SHP77 (cell line): Measurements from ENCODE around the gene KIFBP.

ENCODE experiments used
- DNase-seq, 2 experiments: peaks; one replicate each; lab custom pipeline; 2025; lab: John Stamatoyannopoulos, UW

The KIFBP gene

GRCh38 chr10:69051303-69051702 is 62.7 kb downstream of the KIFBP start:
- no peak for DNase-seq

DNA sequence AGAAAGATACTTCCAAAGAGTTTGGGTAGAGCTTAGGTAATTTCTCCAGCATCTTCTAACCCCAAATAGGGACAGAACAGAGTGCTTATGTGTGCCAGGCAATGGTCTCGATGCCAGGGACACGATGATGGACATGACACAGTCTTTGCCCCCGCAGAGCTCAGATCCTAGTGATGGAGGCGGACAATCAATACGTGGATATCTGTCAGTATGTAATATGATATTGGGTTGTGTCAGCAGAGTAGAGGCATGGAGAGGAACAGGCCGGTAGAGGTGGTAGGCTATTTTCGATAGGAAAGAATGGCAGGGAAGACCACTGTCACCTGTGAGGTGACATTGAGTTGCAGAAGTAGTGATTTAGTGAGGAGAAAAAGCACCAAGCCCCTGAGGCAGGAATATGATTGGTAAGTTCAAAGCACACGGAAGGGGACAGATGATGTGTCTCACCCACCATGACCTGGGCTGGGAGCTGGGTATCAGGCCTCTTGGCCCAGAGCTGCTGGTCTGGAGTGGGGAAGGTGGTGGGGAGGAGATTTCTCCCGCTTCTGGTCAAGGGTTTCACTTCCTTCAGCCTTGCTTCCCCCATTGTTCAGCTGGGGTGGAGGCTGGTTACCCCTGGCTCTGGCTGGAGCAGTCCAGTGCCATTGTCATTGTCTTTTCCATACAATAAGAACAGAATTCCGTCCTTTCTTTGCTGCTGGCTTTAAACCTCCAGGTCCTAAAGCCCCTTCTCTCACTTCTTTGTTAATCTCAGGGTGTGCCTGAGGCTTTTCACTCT is 63.3 kb downstream of the KIFBP start:
- DNase-seq, result no peak

- no peak for DNase-seq
Observed at GRCh38 chr10:69052736-69053135, 64.1 kb downstream of the KIFBP start.

GRCh38 chr10:69055241-69055640 is 66.6 kb downstream of the KIFBP start:
- no peak for DNase-seq

- DNase-seq, result no peak
Observed at GRCh38 chr10:69056129-69056528, 67.5 kb downstream of the KIFBP start.

DNA sequence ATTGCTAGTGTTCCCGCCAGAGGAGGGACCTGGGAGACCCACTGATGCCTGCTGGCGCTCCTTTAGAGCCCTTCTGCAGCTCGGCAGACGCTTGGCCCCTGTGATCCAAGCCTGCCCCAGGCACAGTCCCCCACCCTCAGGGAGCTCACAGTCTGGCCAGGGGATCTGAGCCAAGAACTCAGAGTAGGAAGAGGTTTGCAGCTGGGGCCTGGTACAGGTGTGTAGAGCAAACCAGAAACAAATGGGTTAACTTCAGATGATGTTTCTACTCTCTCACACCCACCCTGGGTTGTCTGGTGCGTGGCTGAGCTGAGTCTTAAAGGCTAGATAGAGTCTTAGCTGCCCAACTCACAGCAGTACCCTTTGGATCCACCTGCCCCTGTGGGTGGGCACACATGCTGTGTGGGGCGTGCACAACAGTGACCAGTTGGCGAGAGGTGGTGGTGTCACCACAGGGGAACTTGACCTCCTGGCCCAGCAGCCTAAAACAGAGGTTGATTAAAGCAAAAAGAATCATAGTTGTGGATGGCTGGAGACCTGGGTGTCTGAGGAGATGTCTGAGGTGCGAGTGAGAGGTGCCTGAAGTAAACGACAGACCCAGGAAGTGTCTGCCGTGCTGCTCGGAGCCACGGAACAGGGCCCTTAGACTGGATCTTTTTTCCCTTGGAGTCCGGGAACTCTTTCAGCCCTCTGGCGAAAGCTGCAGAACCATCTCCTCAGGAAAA is 68.1 kb downstream of the KIFBP start:
- no peak for DNase-seq

- DNase-seq, result no peak
Observed at GRCh38 chr10:69057261-69057950, 68.8 kb downstream of the KIFBP start.

DNA sequence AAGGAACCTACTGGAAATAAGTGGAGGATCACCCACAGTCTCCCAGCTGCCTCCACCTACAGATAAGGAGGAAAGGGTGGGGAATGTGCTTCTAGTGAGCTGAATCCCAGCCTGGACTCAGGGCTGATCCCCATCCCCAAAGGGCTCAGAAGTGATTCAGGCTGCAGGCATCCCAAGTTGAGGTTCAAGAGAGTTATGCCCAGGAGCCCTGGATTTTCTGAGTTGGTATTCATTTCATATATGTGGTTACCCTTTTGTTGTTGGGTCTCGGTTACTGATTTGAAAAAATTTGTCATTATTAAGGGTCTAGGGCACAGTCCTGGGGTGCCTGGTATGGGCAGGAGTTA is 69.3 kb downstream of the KIFBP start:
- DNase-seq, result no peak

- DNase-seq, result no peak
Observed at GRCh38 chr10:69060127-69060798, 71.7 kb downstream of the KIFBP start.

- DNase-seq, result peak in 1 of 2 experiments; percentile 2
Observed at GRCh38 chr10:69061305-69062161, 72.9 kb downstream of the KIFBP start.

GRCh38 chr10:69062901-69063300 is 74.3 kb downstream of the KIFBP start:
- DNase-seq, result no peak

- no peak for DNase-seq
Observed at GRCh38 chr10:69064762-69065328, 76.2 kb downstream of the KIFBP start.

DNA sequence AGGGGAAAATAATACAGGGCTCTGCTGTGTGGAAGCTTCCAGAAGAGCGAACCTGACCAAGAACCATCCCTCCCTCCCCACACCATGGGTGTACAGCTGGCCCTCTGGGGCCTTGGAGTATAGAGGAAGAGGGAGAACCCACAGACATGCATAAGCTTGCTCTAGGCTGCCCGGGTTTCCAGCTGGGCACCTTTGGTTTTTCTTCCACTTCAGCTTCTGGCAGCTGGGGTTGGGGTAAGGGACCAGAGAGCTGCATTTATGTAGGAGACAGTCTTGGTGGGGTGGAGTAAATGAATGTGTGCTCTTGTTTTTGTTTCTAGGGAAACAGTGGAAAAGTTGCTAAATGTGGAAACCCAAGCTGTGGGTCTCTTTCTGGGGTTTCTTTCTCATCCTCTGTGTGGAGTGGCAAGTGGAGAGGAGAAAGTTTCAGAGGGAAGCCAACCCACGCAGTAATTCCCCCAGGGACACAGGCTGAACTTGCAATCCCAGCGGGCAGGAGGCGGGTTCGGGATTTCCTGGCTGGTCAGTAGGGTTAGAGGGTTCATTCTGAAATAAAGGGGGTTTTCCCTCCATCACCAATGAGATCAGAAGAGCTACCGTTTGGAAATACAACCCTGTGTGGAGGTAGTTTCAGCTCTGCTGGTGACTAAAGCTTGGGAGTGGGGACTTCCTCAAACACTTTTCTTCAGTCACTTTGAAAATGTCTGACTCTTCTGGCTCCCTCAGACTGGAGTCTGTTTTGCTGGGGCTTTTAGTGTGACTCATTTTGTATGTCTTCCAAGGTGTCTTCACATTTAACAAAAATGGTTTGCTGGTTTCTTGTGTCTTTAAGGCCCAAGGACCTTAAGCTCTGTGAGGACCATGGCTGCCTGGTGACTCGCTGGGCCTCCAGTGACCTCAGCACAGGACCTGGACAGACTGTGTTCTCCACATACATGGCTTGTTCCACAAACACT is 77.1 kb downstream of the KIFBP start:
- DNase-seq, result no peak
